Measurements from ENCODE around the gene SLC39A5. TPM values are rescaled to one million over a fixed set of nuclear protein-coding genes. Genes with fewer than 3 reads are reported as not detected.

Gene SLC39A5
- polyA plus RNA-seq, 1 of the 3 experiments (the other 2 are of a cell fraction) = 0.12 TPM

DNA sequence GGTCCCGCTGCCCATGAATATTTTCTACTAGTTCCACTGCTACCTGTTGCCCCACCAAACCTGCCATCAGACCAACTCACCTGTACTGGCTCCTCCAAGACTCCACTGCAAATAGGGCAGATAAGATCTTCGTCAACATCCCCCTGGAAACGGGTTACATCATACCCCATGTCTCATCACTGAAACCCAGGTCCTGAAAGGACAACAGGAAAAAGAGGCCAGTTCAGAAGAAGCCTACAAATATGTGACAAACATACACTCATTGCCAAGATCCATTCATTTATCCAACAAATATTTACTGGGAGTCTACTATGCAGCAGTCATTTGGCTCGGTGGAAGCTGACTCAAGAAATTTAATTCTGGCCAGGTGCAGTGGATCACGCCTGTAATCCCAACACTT, 16.0 kb upstream of the SLC39A5 start:
- no peak for TF ChIP-seq REST (IDR thresholded peaks at IDR 0.05; ENCODE audit: low read depth, low read length)
- TF ChIP-seq FOXJ3 (CRISPR knock-in tag; IDR thresholded peaks at IDR 0.05) = no peak
- TF ChIP-seq ZBTB33 (IDR thresholded peaks at IDR 0.05; ENCODE audit: borderline replicate concordance, low read depth) = no peak
- TF ChIP-seq, protein P1, sequence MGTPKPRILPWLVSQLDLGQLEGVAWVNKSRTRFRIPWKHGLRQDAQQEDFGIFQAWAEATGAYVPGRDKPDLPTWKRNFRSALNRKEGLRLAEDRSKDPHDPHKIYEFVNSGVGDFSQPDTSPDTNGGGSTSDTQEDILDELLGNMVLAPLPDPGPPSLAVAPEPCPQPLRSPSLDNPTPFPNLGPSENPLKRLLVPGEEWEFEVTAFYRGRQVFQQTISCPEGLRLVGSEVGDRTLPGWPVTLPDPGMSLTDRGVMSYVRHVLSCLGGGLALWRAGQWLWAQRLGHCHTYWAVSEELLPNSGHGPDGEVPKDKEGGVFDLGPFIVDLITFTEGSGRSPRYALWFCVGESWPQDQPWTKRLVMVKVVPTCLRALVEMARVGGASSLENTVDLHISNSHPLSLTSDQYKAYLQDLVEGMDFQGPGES (IDR thresholded peaks at IDR 0.05; ENCODE audit: low read depth, low read length) = no peak
- TF ChIP-seq EZH2phosphoT487 (IDR thresholded peaks at IDR 0.05; ENCODE audit: borderline replicate concordance, low read depth) = no peak
- TF ChIP-seq TCF12 (IDR thresholded peaks at IDR 0.05) = no peak
- Histone ChIP-seq H3K36me3 (replicated peaks in 1 of 2; ENCODE audit: control insufficient read depth in 1 of 2, insufficient read depth in 2 of 2, low read length in 1 of 2) (peaks cover 47 to 61% of the 10 kb centered on the region in 2 experiments), H3K9ac (no peak overlapping the region), H3F3A (replicated peaks; ENCODE audit: insufficient read depth) (peaks cover 5% of the 10 kb centered on the region), H4K20me1 (ENCODE audit: insufficient read depth) (no peaks in the 10 kb centered on the region), H3K4me2 (no peak overlapping the region), H3K9me3 (no peaks in the 10 kb centered on the region), H3K79me2 (ENCODE audit: insufficient read depth) (peaks cover 56% of the 10 kb centered on the region), H3K27ac (ENCODE audit: low read depth in 2 of 2, low read length in 1 of 2) (no peak overlapping the region), H2AFZ (ENCODE audit: low read depth) (no peak overlapping the region), H3K4me1 (ENCODE audit: control insufficient read depth in 1 of 2, insufficient read depth in 2 of 2, low read depth in 1 of 2, low read length in 1 of 2) (no peaks in the 10 kb centered on the region), H3K9me2 (no peaks in the 10 kb centered on the region), H3K4me3 (ENCODE audit: low read depth in 2 of 2, low read length in 1 of 2) (no peak overlapping the region), H3K27me3 (ENCODE audit: insufficient read depth) (no peaks in the 10 kb centered on the region)
- ChIA-PET POLR2A (no interaction called here), CTCF (interaction anchor here (1.0 to 1.4 kb wide), 4 partner anchors 24 to 45 kb away, joined by 3 to 5 read pairs (median 4); partner anchors contain the start of genes ANKRD52 and SMARCC2)
- DNase-seq = no peak
- WGBS (ENCODE audit: low lambda C conversion rate) = 94% methylated on average over 5 of the region's 5 CpGs

- Histone ChIP-seq H3K79me2 (ENCODE audit: insufficient read depth) (peaks cover 80% of the 10 kb centered on the region), H3K27ac (ENCODE audit: low read depth in 2 of 2, low read length in 1 of 2) (no peak overlapping the region), H3K4me1 (ENCODE audit: control insufficient read depth in 1 of 2, insufficient read depth in 2 of 2, low read depth in 1 of 2, low read length in 1 of 2) (peaks cover 0 to 10% of the 10 kb centered on the region in 2 experiments; a peak in 1 of 4 replicates), H3K9me3 (no peaks in the 10 kb centered on the region), H3K36me3 (replicated peaks in 1 of 2; ENCODE audit: control insufficient read depth in 1 of 2, insufficient read depth in 2 of 2, low read length in 1 of 2) (peaks cover 34 to 39% of the 10 kb centered on the region in 2 experiments), H3K27me3 (ENCODE audit: insufficient read depth) (no peaks in the 10 kb centered on the region), H3F3A (replicated peaks; ENCODE audit: insufficient read depth) (peaks cover 8% of the 10 kb centered on the region), H3K4me2 (no peak overlapping the region), H3K9me2 (no peaks in the 10 kb centered on the region), H4K20me1 (ENCODE audit: insufficient read depth) (no peaks in the 10 kb centered on the region), H3K9ac (no peak overlapping the region), H3K4me3 (ENCODE audit: low read depth in 2 of 2, low read length in 1 of 2) (no peak overlapping the region), H2AFZ (ENCODE audit: low read depth) (no peak overlapping the region)
- 100% methylated on average over 3 of the region's 3 CpGs for WGBS (ENCODE audit: low lambda C conversion rate)
- ChIA-PET POLR2A (no interaction called here), CTCF (interaction anchor here (1.0 to 1.6 kb wide), 5 partner anchors 10 to 50 kb away, joined by 3 to 6 read pairs (median 3); partner anchors contain the start of gene SMARCC2)
- no peak for DNase-seq
- TF ChIP-seq FOXM1 (IDR thresholded peaks at IDR 0.05; ENCODE audit: low read depth) (no peak), RAD21 (IDR thresholded peaks at IDR 0.05; ENCODE audit: low read length) (no peak), NFIC (IDR thresholded peaks at IDR 0.05; ENCODE audit: borderline replicate concordance) (no peak), REST (IDR thresholded peaks at IDR 0.05; ENCODE audit: low read depth, low read length) (no peak), CTCF (IDR thresholded peaks at IDR 0.05) (no peak)
- TF ChIP-seq, protein P2, sequence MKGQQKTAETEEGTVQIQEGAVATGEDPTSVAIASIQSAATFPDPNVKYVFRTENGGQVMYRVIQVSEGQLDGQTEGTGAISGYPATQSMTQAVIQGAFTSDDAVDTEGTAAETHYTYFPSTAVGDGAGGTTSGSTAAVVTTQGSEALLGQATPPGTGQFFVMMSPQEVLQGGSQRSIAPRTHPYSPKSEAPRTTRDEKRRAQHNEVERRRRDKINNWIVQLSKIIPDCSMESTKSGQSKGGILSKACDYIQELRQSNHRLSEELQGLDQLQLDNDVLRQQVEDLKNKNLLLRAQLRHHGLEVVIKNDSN (IDR thresholded peaks at IDR 0.05; ENCODE audit: borderline replicate concordance, low read depth) = no peak
These were observed 13.4 kb upstream of the SLC39A5 start for GRCh38 chr12:56216461-56216860.
